Liver (tissue), 9 donors: ENCODE results near the gene NOL6. TPM values are rescaled to one million over a fixed set of nuclear protein-coding genes. Genes with fewer than 3 reads are reported as not detected.

Experiments
- DNase-seq: peaks from one replicate; pipeline ENCODE4 v3.0.0-alpha.2; 2017; ENCODE audit warnings: low spot score
- H3K27ac ChIP-seq, 2 donors: one replicate each; pipeline ENCODE4 v1.7.0; 2013; ENCODE audit warnings: inconsistent platforms in 2 of 2, low read length in 2 of 2, control low read depth in 1 of 2, low read depth in 1 of 2, mild to moderate bottlenecking in 1 of 2
- H3K27me3 ChIP-seq, 4 donors: one replicate each; pipeline versions ENCODE4 v1.6.1 to v1.7.0; 2013; ENCODE audit warnings: low read length in 3 of 4, inconsistent platforms in 1 of 4, mild to moderate bottlenecking in 1 of 4, moderate library complexity in 1 of 4; ENCODE audit not compliant: control insufficient read depth in 4 of 4, insufficient read depth in 4 of 4
- H3K36me3 ChIP-seq, 4 donors: one replicate each; pipeline versions ENCODE4 v1.6.1 to v1.7.0; 2013; ENCODE audit warnings: low read length in 3 of 4, mild to moderate bottlenecking in 3 of 4, low read depth in 1 of 4, moderate library complexity in 1 of 4; ENCODE audit not compliant: control insufficient read depth in 4 of 4, insufficient read depth in 3 of 4
- H3K4me1 ChIP-seq, 4 donors: one replicate each; pipeline versions ENCODE4 v1.6.1 to v1.7.0; 2013; ENCODE audit warnings: low read length in 3 of 4, mild to moderate bottlenecking in 3 of 4, moderate library complexity in 1 of 4; ENCODE audit not compliant: control insufficient read depth in 4 of 4, insufficient read depth in 4 of 4
- H3K4me3 ChIP-seq, 3 donors: one replicate each; pipeline versions ENCODE4 v1.6.1 to v1.7.0; 2013; ENCODE audit warnings: low read length in 3 of 3, control low read depth in 1 of 3, low read depth in 1 of 3, mild to moderate bottlenecking in 1 of 3
- H3K9ac ChIP-seq, 2 donors: one replicate each; pipeline ENCODE4 v1.7.0; 2013; ENCODE audit warnings: low read length in 2 of 2, mild to moderate bottlenecking in 2 of 2, moderate library complexity in 2 of 2, control low read depth in 1 of 2, low read depth in 1 of 2
- H3K9me3 ChIP-seq, 4 donors: one replicate each; pipeline versions ENCODE4 v1.6.1 to v1.7.0; 2013; ENCODE audit warnings: low read length in 3 of 4; ENCODE audit not compliant: control insufficient read depth in 4 of 4
- ATF3 ChIP-seq: IDR thresholded peaks from 2 replicates; pipeline ENCODE4 v1.6.1; 2016; ENCODE audit warnings: antibody characterized with exemption
- CTCF ChIP-seq: fragments of 150-350 bp; IDR thresholded peaks from 2 replicates; pipeline ENCODE4 v1.5.1; 2017; ENCODE audit warnings: improper control_type of control experiment, low read depth, low read length; ENCODE audit not compliant: missing input control
- FOXA1 ChIP-seq: IDR thresholded peaks from 2 replicates; pipeline ENCODE4 v1.6.1; 2016; ENCODE audit warnings: antibody characterized with exemption
- GABPA ChIP-seq, 2 donors: IDR thresholded peaks in 1 of 2; conservative IDR thresholded peaks in 1 of 2; 2 replicates each; pipeline ENCODE4 v1.6.1; 2016; ENCODE audit warnings: antibody characterized with exemption in 2 of 2, mild to moderate bottlenecking in 1 of 2, moderate library complexity in 1 of 2
- HNF4A ChIP-seq, 2 donors: conservative IDR thresholded peaks; 2 replicates each; pipeline ENCODE4 v1.6.1; 2016; ENCODE audit warnings: antibody characterized with exemption in 2 of 2, mild to moderate bottlenecking in 2 of 2
- HNF4G ChIP-seq: IDR thresholded peaks from 2 replicates; pipeline ENCODE4 v1.6.1; 2016; ENCODE audit warnings: antibody characterized with exemption
- JUND ChIP-seq, 2 donors: IDR thresholded peaks; 2 replicates each; pipeline ENCODE4 v1.6.1; 2016; ENCODE audit warnings: antibody characterized with exemption in 2 of 2
- NR2F2 ChIP-seq: IDR thresholded peaks from 2 replicates; pipeline ENCODE4 v1.6.1; 2016; ENCODE audit warnings: antibody characterized with exemption
- RAD21 ChIP-seq, 2 donors: IDR thresholded peaks; 2 replicates each; pipeline ENCODE4 v1.6.1; 2016; ENCODE audit warnings: antibody characterized with exemption in 2 of 2, mild to moderate bottlenecking in 2 of 2
- RXRA ChIP-seq, 2 donors: IDR thresholded peaks; 2 replicates each; pipeline ENCODE4 v1.6.1; 2017 to 2018; ENCODE audit warnings: antibody characterized with exemption in 2 of 2, mild to moderate bottlenecking in 1 of 2
- SP1 ChIP-seq: IDR thresholded peaks from 2 replicates; pipeline ENCODE4 v1.6.1; 2018; ENCODE audit warnings: antibody characterized with exemption, mild to moderate bottlenecking
- TAF1 ChIP-seq: conservative IDR thresholded peaks from 2 replicates; pipeline ENCODE4 v1.6.1; 2016; ENCODE audit warnings: antibody characterized with exemption, mild to moderate bottlenecking
- WGBS: extraction: QIAGEN DNeasy Blood & Tissue Kit; methylation state at CpG from one replicate; pipeline ENCODE4 v1.1.7; 2013; 5-methylcytosine and 5-hydroxymethylcytosine counted together
- polyA plus RNA-seq, 2 donors: library from polyadenylated mRNA; stranded (reverse) in 1 of 2; unstranded in 1 of 2; fragments of 200-250 nt in 1 of 2; fragments of >200 nt in 1 of 2; fragmentation: Nextera tagmentation in 1 of 2; extraction: Ambion mirVana in 1 of 2; gene quantifications; one replicate each; pipeline versions ENCODE4 v1.2.1 to v1.2.3, GENCODE V29; 2013 to 2015
- total RNA-seq, 2 donors: library from RNA; depleted of rRNA; stranded (reverse); fragments of >200 nt; gene quantifications; one replicate each; pipeline ENCODE4 v1.2.3, GENCODE V29; 2014
- TF ChIP-seq, protein P1 (sequence below): IDR thresholded peaks from 2 replicates; pipeline ENCODE4 v1.6.1; 2016; ENCODE audit warnings: antibody characterized with exemption
- TF ChIP-seq, protein P2 (sequence below): IDR thresholded peaks from 2 replicates; pipeline ENCODE4 v1.6.1; 2016; ENCODE audit warnings: antibody characterized with exemption, mild to moderate bottlenecking
- TF ChIP-seq, protein P3 (sequence below): IDR thresholded peaks from 2 replicates; pipeline ENCODE4 v1.6.1; 2016; ENCODE audit warnings: antibody characterized with exemption
- donor health status: healthy.
- donor health status: healthy.
- donor health status: healthy.
- donor health status: healthy.
- donor health status: healthy.

The NOL6 gene
- total and polyA plus RNA-seq, 4 donors = 8.8 to 20.2 (median 13.8) TPM

GRCh38 chr9:33466565-33467495 lies 6.9 kb downstream of the NOL6 start:
- peak; percentile 85 for DNase-seq
- Histone ChIP-seq H3K4me3 (no peak overlapping the region), H3K4me1 (peaks cover 0 to under 1% (median 0%) of the 10 kb centered on the region in 4 donors), H3K36me3 (peaks cover 32 to 93% (median 57%) of the 10 kb centered on the region in 4 donors), H3K27me3 (no peaks in the 10 kb centered on the region), H3K9me3 (no peaks in the 10 kb centered on the region), H3K9ac (no peak overlapping the region), H3K27ac (no peak overlapping the region)
- TF ChIP-seq NR2F2 (no peak), FOXA1 (no peak), CTCF (peak; percentile 95), HNF4A (conservative IDR thresholded peaks at IDR 0.05) (peak in 1 of 2 donors; percentile 7), GABPA (IDR thresholded peaks at IDR 0.05 in 1 of 2, conservative IDR thresholded peaks at IDR 0.05 in 1 of 2) (no peak), JUND (IDR thresholded peaks at IDR 0.05) (no peak), RAD21 (IDR thresholded peaks at IDR 0.05) (peak; percentile 88 to 94)
- TF ChIP-seq, protein P1, sequence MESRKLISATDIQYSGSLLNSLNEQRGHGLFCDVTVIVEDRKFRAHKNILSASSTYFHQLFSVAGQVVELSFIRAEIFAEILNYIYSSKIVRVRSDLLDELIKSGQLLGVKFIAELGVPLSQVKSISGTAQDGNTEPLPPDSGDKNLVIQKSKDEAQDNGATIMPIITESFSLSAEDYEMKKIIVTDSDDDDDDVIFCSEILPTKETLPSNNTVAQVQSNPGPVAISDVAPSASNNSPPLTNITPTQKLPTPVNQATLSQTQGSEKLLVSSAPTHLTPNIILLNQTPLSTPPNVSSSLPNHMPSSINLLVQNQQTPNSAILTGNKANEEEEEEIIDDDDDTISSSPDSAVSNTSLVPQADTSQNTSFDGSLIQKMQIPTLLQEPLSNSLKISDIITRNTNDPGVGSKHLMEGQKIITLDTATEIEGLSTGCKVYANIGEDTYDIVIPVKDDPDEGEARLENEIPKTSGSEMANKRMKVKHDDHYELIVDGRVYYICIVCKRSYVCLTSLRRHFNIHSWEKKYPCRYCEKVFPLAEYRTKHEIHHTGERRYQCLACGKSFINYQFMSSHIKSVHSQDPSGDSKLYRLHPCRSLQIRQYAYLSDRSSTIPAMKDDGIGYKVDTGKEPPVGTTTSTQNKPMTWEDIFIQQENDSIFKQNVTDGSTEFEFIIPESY = no peak
- TF ChIP-seq, protein P2, sequence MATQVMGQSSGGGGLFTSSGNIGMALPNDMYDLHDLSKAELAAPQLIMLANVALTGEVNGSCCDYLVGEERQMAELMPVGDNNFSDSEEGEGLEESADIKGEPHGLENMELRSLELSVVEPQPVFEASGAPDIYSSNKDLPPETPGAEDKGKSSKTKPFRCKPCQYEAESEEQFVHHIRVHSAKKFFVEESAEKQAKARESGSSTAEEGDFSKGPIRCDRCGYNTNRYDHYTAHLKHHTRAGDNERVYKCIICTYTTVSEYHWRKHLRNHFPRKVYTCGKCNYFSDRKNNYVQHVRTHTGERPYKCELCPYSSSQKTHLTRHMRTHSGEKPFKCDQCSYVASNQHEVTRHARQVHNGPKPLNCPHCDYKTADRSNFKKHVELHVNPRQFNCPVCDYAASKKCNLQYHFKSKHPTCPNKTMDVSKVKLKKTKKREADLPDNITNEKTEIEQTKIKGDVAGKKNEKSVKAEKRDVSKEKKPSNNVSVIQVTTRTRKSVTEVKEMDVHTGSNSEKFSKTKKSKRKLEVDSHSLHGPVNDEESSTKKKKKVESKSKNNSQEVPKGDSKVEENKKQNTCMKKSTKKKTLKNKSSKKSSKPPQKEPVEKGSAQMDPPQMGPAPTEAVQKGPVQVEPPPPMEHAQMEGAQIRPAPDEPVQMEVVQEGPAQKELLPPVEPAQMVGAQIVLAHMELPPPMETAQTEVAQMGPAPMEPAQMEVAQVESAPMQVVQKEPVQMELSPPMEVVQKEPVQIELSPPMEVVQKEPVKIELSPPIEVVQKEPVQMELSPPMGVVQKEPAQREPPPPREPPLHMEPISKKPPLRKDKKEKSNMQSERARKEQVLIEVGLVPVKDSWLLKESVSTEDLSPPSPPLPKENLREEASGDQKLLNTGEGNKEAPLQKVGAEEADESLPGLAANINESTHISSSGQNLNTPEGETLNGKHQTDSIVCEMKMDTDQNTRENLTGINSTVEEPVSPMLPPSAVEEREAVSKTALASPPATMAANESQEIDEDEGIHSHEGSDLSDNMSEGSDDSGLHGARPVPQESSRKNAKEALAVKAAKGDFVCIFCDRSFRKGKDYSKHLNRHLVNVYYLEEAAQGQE = no peak
- WGBS = 72% methylated on average over 24 of the region's 24 CpGs

DNA sequence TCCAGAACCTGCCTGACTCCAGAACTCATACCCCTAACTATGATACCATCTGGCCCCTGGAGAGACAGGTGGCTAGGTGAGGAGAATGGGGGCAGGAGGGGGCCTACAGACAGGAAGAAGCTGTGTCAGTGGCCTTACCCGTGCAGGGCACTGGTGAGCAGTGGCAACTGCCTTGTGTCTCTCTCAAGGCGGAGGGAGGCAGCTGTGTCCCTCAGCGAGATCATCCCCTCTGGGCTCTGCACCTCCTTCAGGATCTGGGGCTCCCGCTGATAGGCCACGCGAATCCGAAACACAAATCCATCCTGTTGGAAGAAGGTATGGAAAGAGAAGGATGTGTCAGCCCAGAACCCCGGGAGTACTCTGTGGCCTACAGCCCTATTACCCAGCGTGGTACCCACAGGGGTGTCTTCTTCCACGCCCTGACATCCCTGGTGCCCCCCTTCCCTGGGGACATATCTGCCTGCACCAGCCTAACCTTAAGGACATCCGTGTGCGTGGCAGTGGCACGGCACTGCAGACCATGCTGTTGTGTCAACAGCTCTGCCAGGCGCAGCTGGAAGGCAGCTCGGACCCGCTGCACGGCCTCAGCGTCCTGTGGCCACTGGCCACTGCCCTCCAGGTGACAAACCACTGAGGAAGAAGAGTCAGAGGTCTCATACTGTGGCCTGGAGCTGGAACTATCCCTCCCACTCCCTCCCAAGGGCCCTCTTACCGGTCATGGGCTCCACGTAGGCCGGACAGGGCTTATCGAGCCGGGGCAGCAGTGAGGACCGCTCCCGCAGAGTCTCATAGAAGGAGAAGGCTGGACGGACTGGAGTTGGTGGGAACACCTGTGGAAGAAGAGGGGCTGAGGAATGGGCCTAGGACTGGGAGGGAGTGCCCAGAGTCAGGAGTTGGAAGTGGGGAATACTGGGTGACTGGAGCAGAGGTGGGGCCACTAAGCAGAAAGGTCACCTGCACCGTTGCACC lies 7.8 kb downstream of the NOL6 start:
- no peaks in the 10 kb centered on the region for H3K4me1 ChIP-seq
- no peak overlapping the region for H3K4me3 ChIP-seq
- no peak overlapping the region for H3K9ac ChIP-seq
- WGBS = 96% methylated on average over 27 of the region's 27 CpGs
- TF ChIP-seq, protein P3, sequence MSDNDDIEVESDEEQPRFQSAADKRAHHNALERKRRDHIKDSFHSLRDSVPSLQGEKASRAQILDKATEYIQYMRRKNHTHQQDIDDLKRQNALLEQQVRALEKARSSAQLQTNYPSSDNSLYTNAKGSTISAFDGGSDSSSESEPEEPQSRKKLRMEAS = no peak
- TF ChIP-seq CTCF = no peak
- no peak for TF ChIP-seq FOXA1
- TF ChIP-seq, protein P1 = no peak
- TF ChIP-seq HNF4G = no peak
- TF ChIP-seq TAF1 = no peak
- TF ChIP-seq ATF3 = no peak
- no peak for TF ChIP-seq RXRA (IDR thresholded peaks at IDR 0.05)
- TF ChIP-seq HNF4A (conservative IDR thresholded peaks at IDR 0.05) = no peak
- TF ChIP-seq SP1 = no peak
- no peak for TF ChIP-seq JUND (IDR thresholded peaks at IDR 0.05)
- no peak overlapping the region for H3K27ac ChIP-seq
- H3K9me3 ChIP-seq = no peaks in the 10 kb centered on the region
- H3K36me3 ChIP-seq = peaks cover 28 to 93% (median 59%) of the 10 kb centered on the region in 4 donors
- no peaks in the 10 kb centered on the region for H3K27me3 ChIP-seq
- DNase-seq = no peak
